Measurements from ENCODE around the gene FILIP1L. TPM values are rescaled to one million over a fixed set of nuclear protein-coding genes. Genes with fewer than 3 reads are reported as not detected.

The FILIP1L gene
- total and polyA plus RNA-seq, 2 of the 8 experiments (the other 6 are each of a cell fraction or from before 2014, with no cell fraction given), result 0.06 to 0.09 TPM

- H4K5ac ChIP-seq (ENCODE audit: insufficient read length, low read depth, low read length), result no peak overlapping the region
- no peak overlapping the region for H2AK5ac ChIP-seq (ENCODE audit: low read depth, low read length)
- no peak overlapping the region for H2BK20ac ChIP-seq (ENCODE audit: low read length)
- H3K18ac ChIP-seq (ENCODE audit: extremely low read depth, low read length), result no peak overlapping the region
- FAIRE-seq (no peak), DNase-seq (ENCODE audit: low read depth in 1 of 2, low spot score in 2 of 2) (no peak)
- H3K9ac ChIP-seq (replicated peaks in 1 of 4; ENCODE audit: extremely low read depth in 1 of 4, low read depth in 3 of 4, low read length in 3 of 4), result no peak overlapping the region
- 73% methylated on average over 1 of the region's 2 CpGs; no CpG with 5 or more reads in 1 of the 2 experiments for WGBS, 2 experiments (ENCODE audit: extremely low coverage in 1 of 2, insufficient coverage in 1 of 2, insufficient read length in 1 of 2, insufficient replicate concordance in 2 of 2, low coverage in 1 of 2, low lambda C conversion rate in 2 of 2, missing lambda C conversion rate in 1 of 2)
- H3K23me2 ChIP-seq (ENCODE audit: low read depth, low read length), result no peaks in the 10 kb centered on the region
- H2AFZ ChIP-seq (ENCODE audit: low read length), result no peak overlapping the region
- peaks cover 21 to 24% of the 10 kb centered on the region in 2 experiments for H3K9me3 ChIP-seq (ENCODE audit: insufficient read depth in 2 of 2, low read depth in 1 of 2, low read length in 1 of 2)
- H3K4me3 ChIP-seq (ENCODE audit: extremely low read depth in 1 of 4, insufficient read depth in 2 of 4, low read depth in 3 of 4, low read length in 4 of 4), result no peak overlapping the region
- H3K79me2 ChIP-seq (ENCODE audit: control insufficient read depth in 1 of 2, insufficient read depth in 2 of 2, low read length in 2 of 2), result no peaks in the 10 kb centered on the region
- no peaks in the 10 kb centered on the region for H3K27me3 ChIP-seq (replicated peaks in 1 of 4; ENCODE audit: control insufficient read depth in 3 of 4, extremely low read depth in 1 of 4, insufficient read depth in 3 of 4, low read length in 3 of 4)
- no peak overlapping the region for H4K91ac ChIP-seq (replicated peaks; ENCODE audit: insufficient read length, low read length)
- no peak overlapping the region for H3K4ac ChIP-seq (replicated peaks; ENCODE audit: insufficient read length, low read depth, low read length)
- no peaks in the 10 kb centered on the region for H4K20me1 ChIP-seq (replicated peaks in 1 of 2; ENCODE audit: control insufficient read depth in 1 of 2, insufficient read depth in 2 of 2, low read length in 2 of 2)
- H3K4me1 ChIP-seq (replicated peaks in 1 of 4; ENCODE audit: control insufficient read depth in 3 of 4, insufficient read depth in 4 of 4, low read length in 3 of 4), result no peaks in the 10 kb centered on the region
- ChIA-PET CTCF (ENCODE audit: partially characterized antibody) (interaction anchor here (1.5 to 1.6 kb wide), 2 partner anchors 25 to 160 kb away, joined by 3 read pairs; no protein-coding TSS in a partner anchor), POLR2A (ENCODE audit: partially characterized antibody) (no interaction called here)
- H3K36me3 ChIP-seq (ENCODE audit: control insufficient read depth in 2 of 4, insufficient read depth in 4 of 4, low read length in 3 of 4), result peaks cover 0 to 4% (median 0%) of the 10 kb centered on the region in 4 experiments; a peak in 1 of 8 replicates
- no peak overlapping the region for H3K27ac ChIP-seq (ENCODE audit: low read depth, low read length)
- no peak overlapping the region for H2BK12ac ChIP-seq (ENCODE audit: low read depth, low read length)
- no peak overlapping the region for H2BK5ac ChIP-seq (ENCODE audit: low read depth, low read length)
- H3K14ac ChIP-seq (ENCODE audit: insufficient read length), result no peak overlapping the region
- H2BK15ac ChIP-seq (ENCODE audit: low read length), result no peak overlapping the region
- H3K23ac ChIP-seq (ENCODE audit: insufficient read length), result no peak overlapping the region
- H2BK120ac ChIP-seq (replicated peaks; ENCODE audit: low read depth, low read length), result no peak overlapping the region
- H3K56ac ChIP-seq (replicated peaks; ENCODE audit: insufficient read length, low read depth, low read length), result no peak overlapping the region
- H3K79me1 ChIP-seq (ENCODE audit: low read depth, low read length), result no peaks in the 10 kb centered on the region
- no peak overlapping the region for H3K4me2 ChIP-seq (ENCODE audit: insufficient read depth in 1 of 2, low read depth in 2 of 2, low read length in 2 of 2)
- H4K8ac ChIP-seq (ENCODE audit: extremely low read depth, insufficient read depth, low read length), result no peak overlapping the region
- TF ChIP-seq JUND (IDR thresholded peaks at IDR 0.05; ENCODE audit: low read length) (no peak), KDM1A (IDR thresholded peaks at IDR 0.05; ENCODE audit: borderline replicate concordance, low read length) (no peak), POLR2A (IDR thresholded peaks at IDR 0.05; ENCODE audit: control extremely low read depth in 1 of 2, low read depth in 2 of 2, low read length in 2 of 2) (no peak), RAD21 (IDR thresholded peaks at IDR 0.05 in 1 of 2, conservative IDR thresholded peaks at IDR 0.05 in 1 of 2; ENCODE audit: low read depth in 2 of 2, low read length in 2 of 2) (no peak), JUN (IDR thresholded peaks at IDR 0.05; ENCODE audit: low read depth, low read length) (no peak), CBX8 (IDR thresholded peaks at IDR 0.05; ENCODE audit: borderline replicate concordance, low read depth, low read length) (no peak), EGR1 (IDR thresholded peaks at IDR 0.05; ENCODE audit: borderline replicate concordance, low read depth, low read length) (no peak), ZNF274 (IDR thresholded peaks at IDR 0.05; ENCODE audit: borderline replicate concordance, extremely low read depth, low read length) (no peak), ATF3 (IDR thresholded peaks at IDR 0.05; ENCODE audit: insufficient read depth, low read depth, low read length) (no peak), SIN3A (conservative IDR thresholded peaks at IDR 0.05 in 1 of 2, IDR thresholded peaks at IDR 0.05 in 1 of 2; ENCODE audit: low read depth in 1 of 2, low read length in 2 of 2) (no peak), BCL11A (IDR thresholded peaks at IDR 0.05; ENCODE audit: low read depth in 2 of 2, low read length in 2 of 2) (no peak)
- TF ChIP-seq, protein P1, sequence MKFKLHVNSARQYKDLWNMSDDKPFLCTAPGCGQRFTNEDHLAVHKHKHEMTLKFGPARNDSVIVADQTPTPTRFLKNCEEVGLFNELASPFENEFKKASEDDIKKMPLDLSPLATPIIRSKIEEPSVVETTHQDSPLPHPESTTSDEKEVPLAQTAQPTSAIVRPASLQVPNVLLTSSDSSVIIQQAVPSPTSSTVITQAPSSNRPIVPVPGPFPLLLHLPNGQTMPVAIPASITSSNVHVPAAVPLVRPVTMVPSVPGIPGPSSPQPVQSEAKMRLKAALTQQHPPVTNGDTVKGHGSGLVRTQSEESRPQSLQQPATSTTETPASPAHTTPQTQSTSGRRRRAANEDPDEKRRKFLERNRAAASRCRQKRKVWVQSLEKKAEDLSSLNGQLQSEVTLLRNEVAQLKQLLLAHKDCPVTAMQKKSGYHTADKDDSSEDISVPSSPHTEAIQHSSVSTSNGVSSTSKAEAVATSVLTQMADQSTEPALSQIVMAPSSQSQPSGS (IDR thresholded peaks at IDR 0.05; ENCODE audit: low read length), result no peak
Measured at GRCh38 chr3:99805160-99805559, 309.1 kb downstream of the FILIP1L start.

Measured in H1 (cell line).